ENCODE measurements around the gene EML2. TPM values are rescaled to one million over a fixed set of nuclear protein-coding genes. Genes with fewer than 3 reads are reported as not detected.
A peak's percentile ranks its signal among the peaks of the same experiment; 100 is the strongest.
"Not testable (repeated sequence)": the region's sequence is repeated elsewhere in the genome, so short reads cannot be mapped to it uniquely, and the experiment has no call there.

The EML2 gene
- total RNA-seq: 100 to 1,000 TPM; 112 to 136 (median 117) TPM
- total RNA-seq (2013): 45.2 TPM

- no peaks in the 10 kb centered on the region for H3K9me3 ChIP-seq (ENCODE audit: control insufficient read depth, insufficient read depth, low read length)
- peak within 1 kb of the TSS; percentile 98 for H3K27ac ChIP-seq (ENCODE audit: low read length)
- peaks cover 0 to 4% of the 10 kb centered on the region in 2 donors for H3K9me3 Mint-ChIP-seq
- ATAC-seq (no peak), DNase-seq (peak; percentile 50 to 70)
- no peaks in the 10 kb centered on the region for H3K27me3 ChIP-seq (ENCODE audit: control insufficient read depth, insufficient read depth, low read length)
- H3K36me3 ChIP-seq (ENCODE audit: control insufficient read depth, insufficient read depth, low read length): no peaks in the 10 kb centered on the region
- WGBS (ENCODE audit: insufficient coverage): 2% methylated on average over 50 of the region's 52 CpGs
- peaks cover 38 to 54% of the 10 kb centered on the region in 2 donors for H3K4me1 Mint-ChIP-seq
- intact Hi-C loops (cut with micrococcal nuclease): no loop called here
- TF ChIP-seq CTCF (IDR thresholded peaks at IDR 0.05): no peak
- H3K27ac Mint-ChIP-seq: peak within 1 kb of the TSS; percentile 91 to 96
- H3K36me3 Mint-ChIP-seq: no peaks in the 10 kb centered on the region
- peak within 1 kb of the TSS; percentile 73 for H3K4me3 ChIP-seq (ENCODE audit: low read length)
- no peaks in the 10 kb centered on the region for H3K27me3 Mint-ChIP-seq (ENCODE audit: low read depth in 2 of 2)
- peaks cover 57% of the 10 kb centered on the region for H3K4me1 ChIP-seq (ENCODE audit: control insufficient read depth, insufficient read depth, low read length)
- H3K4me3 Mint-ChIP-seq: peak within 1 kb of the TSS; percentile 83
Observed at GRCh38 chr19:45638930-45639729, at the start of gene EML2. TSS of gene EML2 (minus strand) at chr19:45639397. CDS start at chr19:45639376, 21 bp downstream.

- Histone ChIP-seq H3K4me1 (ENCODE audit: control insufficient read depth, insufficient read depth, low read length) (peaks cover 11% of the 10 kb centered on the region), H3K36me3 (ENCODE audit: control insufficient read depth, insufficient read depth, low read length) (peaks cover 26% of the 10 kb centered on the region), H3K4me3 (ENCODE audit: low read length) (no peak overlapping the region), H3K27ac (ENCODE audit: low read length) (no peak overlapping the region), H3K9me3 (ENCODE audit: control insufficient read depth, insufficient read depth, low read length) (no peaks in the 10 kb centered on the region), H3K27me3 (ENCODE audit: control insufficient read depth, insufficient read depth, low read length) (no peaks in the 10 kb centered on the region)
- TF ChIP-seq CTCF (IDR thresholded peaks at IDR 0.05): no peak
- 97% methylated on average over 9 of the region's 9 CpGs for WGBS (ENCODE audit: insufficient coverage)
- no peak for ATAC-seq
- intact Hi-C loops (cut with micrococcal nuclease): no loop called here
- Mint-ChIP-seq H3K36me3 (no peaks in the 10 kb centered on the region), H3K27ac (no peak overlapping the region), H3K4me1 (peaks cover 11 to 13% of the 10 kb centered on the region in 2 donors), H3K9me3 (no peaks in the 10 kb centered on the region), H3K27me3 (ENCODE audit: low read depth in 2 of 2) (no peaks in the 10 kb centered on the region), H3K4me3 (no peak overlapping the region)
- DNase-seq: no peak
Observed at GRCh38 chr19:45687599-45687998, 48.4 kb upstream of the EML2 start.

DNA sequence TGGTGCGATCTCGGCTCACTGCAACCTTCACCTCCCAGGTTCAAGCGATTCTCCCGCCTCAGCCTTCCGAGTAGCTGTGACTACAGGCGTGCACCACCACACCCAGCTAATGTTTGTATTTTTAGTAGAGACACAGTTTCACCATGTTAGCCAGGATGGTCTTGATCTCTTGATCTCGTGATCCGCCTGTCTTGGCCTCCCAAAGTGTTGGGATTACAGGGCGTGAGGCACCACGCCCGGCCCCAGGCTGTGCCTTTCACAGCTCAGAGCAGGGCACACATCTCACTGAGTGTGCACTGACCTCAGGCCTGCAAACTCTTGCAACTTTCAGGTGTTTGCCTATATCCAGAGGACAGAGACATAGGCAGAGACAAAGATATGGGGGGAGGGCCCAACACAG is 45.8 kb upstream of the EML2 start:
- peaks cover 12% of the 10 kb centered on the region for H3K4me1 ChIP-seq (ENCODE audit: control insufficient read depth, insufficient read depth, low read length)
- H3K36me3 ChIP-seq (ENCODE audit: control insufficient read depth, insufficient read depth, low read length): peaks cover 26% of the 10 kb centered on the region
- H3K4me1 Mint-ChIP-seq: peaks cover 11 to 15% of the 10 kb centered on the region in 2 donors
- 92% methylated on average over 11 of the region's 11 CpGs for WGBS (ENCODE audit: insufficient coverage)
- H3K4me3 ChIP-seq (ENCODE audit: low read length); ATAC-seq; H3K36me3 Mint-ChIP-seq; H3K4me3 Mint-ChIP-seq; H3K27ac Mint-ChIP-seq; H3K9me3 ChIP-seq (ENCODE audit: control insufficient read depth, insufficient read depth, low read length); intact Hi-C loops (cut with micrococcal nuclease); H3K9me3 Mint-ChIP-seq; H3K27ac ChIP-seq (ENCODE audit: low read length); H3K27me3 ChIP-seq (ENCODE audit: control insufficient read depth, insufficient read depth, low read length); H3K27me3 Mint-ChIP-seq (ENCODE audit: low read depth in 2 of 2); DNase-seq: not testable (repeated sequence)

DNA sequence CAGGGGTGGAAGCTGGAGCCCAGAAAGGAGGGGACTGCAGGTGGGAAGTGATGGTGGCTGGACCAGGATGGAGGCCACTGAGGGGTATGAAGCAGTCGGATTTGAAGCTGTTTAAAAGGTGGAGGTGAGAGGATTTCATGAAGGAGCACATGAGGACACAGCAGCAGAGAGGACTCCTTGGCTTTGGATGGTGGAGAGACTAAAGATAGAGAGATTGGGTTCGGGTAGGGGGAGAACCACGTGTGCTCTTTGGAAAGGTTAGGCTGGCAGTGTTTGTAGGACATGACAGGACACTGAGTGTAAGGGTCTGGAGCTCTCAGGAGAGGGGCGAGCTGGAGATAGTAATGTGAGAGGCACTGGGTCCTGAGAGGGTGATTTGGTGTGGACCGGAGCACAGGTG is 43.7 kb upstream of the EML2 start:
- Mint-ChIP-seq H3K27ac (no peak overlapping the region), H3K4me1 (peaks cover 11% of the 10 kb centered on the region in 2 donors), H3K9me3 (no peaks in the 10 kb centered on the region), H3K4me3 (no peak overlapping the region), H3K36me3 (no peaks in the 10 kb centered on the region), H3K27me3 (ENCODE audit: low read depth in 2 of 2) (peaks cover 0 to 4% of the 10 kb centered on the region in 2 donors)
- Histone ChIP-seq H3K4me1 (ENCODE audit: control insufficient read depth, insufficient read depth, low read length) (peaks cover 16% of the 10 kb centered on the region), H3K9me3 (ENCODE audit: control insufficient read depth, insufficient read depth, low read length) (no peaks in the 10 kb centered on the region), H3K27ac (ENCODE audit: low read length) (no peak overlapping the region), H3K4me3 (ENCODE audit: low read length) (no peak overlapping the region), H3K27me3 (ENCODE audit: control insufficient read depth, insufficient read depth, low read length) (peaks cover 2% of the 10 kb centered on the region), H3K36me3 (ENCODE audit: control insufficient read depth, insufficient read depth, low read length) (peaks cover 20% of the 10 kb centered on the region)
- DNase-seq: no peak
- no peak for TF ChIP-seq CTCF (IDR thresholded peaks at IDR 0.05)
- WGBS (ENCODE audit: insufficient coverage): 89% methylated on average over 5 of the region's 5 CpGs
- intact Hi-C loops (cut with micrococcal nuclease): loop anchor here (5.0 kb wide), 1 partner anchor 76 kb away; no protein-coding TSS in a partner anchor
- no peak for ATAC-seq

Measured in natural killer cell (primary cell).